Stimulated activated CD8-positive, alpha-beta memory T cell treated with anti-CD3 and anti-CD28 coated beads, Interleukin-7, amount 100 ng/mL, for 1 hour (primary cell): Measurements from ENCODE around the gene PCDHB5.
"Not testable (repeated sequence)": the region's sequence is repeated elsewhere in the genome, so short reads cannot be mapped to it uniquely, and the experiment has no call there.

Source experiments
- DNase-seq, 2 donors: peaks; one replicate each; pipeline ENCODE4 v3.0.0-alpha.2; 2020; ENCODE audit warnings: low read depth in 2 of 2

Gene PCDHB5

DNA sequence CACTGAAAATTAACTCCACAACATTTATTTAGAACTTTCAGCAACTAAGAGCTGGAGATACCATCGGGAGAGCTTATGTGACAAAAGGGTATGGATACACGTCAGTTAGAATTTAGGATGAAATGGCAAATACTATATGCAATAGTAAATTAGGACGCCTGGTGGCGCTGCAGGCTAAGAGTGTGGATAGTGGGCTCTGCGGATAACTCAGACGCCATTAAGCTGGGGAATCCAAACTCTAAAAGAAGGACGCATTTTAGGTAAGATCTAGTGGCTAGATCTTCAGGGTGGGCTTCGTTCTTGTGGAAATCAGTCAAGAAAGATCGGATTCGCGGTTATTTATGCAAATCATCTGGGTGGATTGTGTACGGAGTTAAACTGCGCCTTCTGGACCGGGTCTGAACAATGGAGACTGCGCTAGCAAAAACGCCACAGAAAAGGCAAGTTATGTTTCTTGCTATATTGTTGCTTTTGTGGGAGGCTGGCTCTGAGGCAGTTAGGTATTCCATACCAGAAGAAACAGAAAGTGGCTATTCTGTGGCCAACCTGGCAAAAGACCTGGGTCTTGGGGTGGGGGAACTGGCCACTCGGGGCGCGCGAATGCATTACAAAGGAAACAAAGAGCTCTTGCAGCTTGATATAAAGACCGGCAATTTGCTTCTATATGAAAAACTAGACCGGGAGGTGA is at the start of gene PCDHB5:
Gene PCDHB5 (plus strand): TSS at position 177 of the 688 bp plus-strand sequence. CDS start 229 bp downstream, at position 406.
- no peak for DNase-seq

DNA sequence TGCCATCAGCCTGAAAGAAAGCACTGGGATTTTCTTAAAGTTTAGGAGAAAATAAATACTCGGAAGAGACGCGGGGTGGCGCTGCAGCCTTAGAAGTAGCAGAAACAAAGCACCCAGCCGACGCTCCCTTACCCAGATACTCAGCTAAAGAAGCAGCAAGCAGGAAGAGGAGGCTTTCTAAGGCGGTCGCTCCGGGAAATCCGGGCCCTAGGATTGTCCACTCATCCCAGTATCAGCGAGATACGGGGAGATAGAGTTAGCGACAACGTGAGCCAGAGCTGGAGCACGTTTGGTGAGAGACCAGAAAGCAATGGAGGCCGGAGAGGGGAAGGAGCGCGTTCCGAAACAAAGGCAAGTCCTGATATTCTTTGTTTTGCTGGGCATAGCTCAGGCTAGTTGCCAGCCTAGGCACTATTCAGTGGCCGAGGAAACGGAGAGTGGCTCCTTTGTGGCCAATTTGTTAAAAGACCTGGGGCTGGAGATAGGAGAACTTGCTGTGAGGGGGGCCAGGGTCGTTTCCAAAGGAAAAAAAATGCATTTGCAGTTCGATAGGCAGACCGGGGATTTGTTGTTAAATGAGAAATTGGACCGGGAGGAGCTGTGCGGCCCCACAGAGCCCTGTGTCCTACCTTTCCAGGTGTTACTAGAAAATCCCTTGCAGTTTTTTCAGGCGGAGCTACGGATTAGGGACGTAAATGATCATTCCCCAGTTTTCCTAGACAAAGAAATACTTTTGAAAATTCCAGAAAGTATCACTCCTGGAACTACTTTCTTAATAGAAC is 40.3 kb upstream of the PCDHB5 start, which contains the start of gene PCDHB2:
Gene PCDHB2 (plus strand): TSS at position 135 of the 782 bp plus-strand sequence. CDS start 176 bp downstream, at position 311.
- DNase-seq, result no peak

DNA sequence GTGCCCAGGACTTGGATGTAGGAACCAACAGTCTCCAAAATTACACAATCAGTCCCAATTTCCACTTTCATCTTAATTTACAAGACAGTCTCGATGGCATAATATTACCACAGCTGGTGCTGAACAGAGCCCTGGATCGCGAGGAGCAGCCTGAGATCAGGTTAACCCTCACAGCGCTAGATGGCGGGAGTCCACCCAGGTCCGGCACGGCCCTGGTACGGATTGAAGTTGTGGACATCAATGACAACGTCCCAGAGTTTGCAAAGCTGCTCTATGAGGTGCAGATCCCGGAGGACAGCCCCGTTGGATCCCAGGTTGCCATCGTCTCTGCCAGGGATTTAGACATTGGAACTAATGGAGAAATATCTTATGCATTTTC is 39.8 kb upstream of the PCDHB5 start:
- DNase-seq, result no peak

DNA sequence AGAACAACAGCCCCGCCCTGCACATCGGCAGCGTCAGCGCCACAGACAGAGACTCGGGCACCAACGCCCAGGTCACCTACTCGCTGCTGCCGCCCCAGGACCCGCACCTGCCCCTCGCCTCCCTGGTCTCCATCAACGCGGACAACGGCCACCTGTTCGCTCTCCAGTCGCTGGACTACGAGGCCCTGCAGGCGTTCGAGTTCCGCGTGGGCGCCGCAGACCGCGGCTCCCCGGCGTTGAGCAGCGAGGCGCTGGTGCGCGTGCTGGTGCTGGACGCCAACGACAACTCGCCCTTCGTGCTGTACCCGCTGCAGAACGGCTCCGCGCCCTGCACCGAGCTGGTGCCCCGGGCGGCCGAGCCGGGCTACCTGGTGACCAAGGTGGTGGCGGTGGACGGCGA is 38.8 kb upstream of the PCDHB5 start:
- not testable (repeated sequence) for DNase-seq

DNA sequence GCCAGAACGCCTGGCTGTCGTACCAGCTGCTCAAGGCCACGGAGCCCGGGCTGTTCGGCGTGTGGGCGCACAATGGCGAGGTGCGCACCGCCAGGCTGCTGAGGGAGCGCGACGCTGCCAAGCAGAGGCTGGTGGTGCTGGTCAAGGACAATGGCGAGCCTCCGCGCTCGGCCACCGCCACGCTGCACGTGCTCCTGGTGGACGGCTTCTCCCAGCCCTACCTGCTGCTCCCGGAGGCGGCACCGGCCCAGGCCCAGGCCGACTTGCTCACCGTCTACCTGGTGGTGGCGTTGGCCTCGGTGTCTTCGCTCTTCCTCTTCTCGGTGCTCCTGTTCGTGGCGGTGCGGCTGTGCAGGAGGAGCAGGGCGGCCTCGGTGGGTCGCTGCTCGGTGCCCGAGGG is 38.4 kb upstream of the PCDHB5 start:
- DNase-seq, result not testable (repeated sequence)

DNA sequence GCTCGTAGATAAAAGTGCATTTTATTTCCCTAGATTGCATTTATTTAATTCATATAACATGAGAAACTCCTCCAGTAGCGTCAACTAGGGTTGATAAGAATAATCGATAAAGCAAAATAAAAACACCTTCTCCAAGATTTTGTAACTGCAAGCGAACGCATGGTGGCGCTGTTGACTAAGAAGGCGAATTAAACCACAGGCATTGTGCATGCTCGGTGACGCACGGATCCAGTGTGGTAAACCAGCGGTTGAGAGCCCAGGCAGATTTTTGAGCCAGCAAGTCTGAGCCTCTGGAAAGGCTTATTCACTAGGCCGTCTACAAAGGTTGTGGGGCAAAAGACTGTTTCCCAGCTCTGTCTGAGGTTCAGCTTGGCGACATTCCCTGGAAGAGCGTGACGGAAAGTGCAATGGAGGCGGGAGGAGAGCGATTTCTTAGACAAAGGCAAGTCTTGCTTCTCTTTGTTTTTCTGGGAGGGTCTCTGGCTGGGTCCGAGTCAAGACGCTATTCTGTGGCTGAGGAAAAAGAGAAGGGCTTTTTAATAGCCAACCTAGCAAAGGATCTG is 34.7 kb upstream of the PCDHB5 start, which contains the start of gene PCDHB3:
Gene PCDHB3 (plus strand): TSS at position 231 of the 563 bp plus-strand sequence. CDS start 177 bp downstream, at position 408.
- no peak for DNase-seq

DNA sequence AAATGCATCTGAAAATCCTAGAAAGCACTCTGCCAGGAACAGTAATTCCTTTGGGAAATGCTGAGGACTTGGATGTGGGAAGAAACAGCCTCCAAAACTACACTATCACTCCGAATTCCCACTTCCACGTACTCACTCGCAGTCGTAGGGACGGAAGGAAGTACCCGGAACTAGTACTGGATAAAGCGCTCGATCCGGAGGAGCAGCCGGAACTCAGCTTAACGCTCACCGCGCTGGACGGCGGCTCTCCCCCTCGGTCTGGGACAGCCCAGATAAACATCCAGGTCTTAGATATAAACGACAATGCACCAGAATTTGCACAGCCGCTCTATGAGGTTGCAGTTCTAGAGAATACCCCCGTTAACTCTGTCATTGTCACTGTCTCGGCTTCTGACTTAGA is 33.9 kb upstream of the PCDHB5 start:
- DNase-seq, result no peak

DNA sequence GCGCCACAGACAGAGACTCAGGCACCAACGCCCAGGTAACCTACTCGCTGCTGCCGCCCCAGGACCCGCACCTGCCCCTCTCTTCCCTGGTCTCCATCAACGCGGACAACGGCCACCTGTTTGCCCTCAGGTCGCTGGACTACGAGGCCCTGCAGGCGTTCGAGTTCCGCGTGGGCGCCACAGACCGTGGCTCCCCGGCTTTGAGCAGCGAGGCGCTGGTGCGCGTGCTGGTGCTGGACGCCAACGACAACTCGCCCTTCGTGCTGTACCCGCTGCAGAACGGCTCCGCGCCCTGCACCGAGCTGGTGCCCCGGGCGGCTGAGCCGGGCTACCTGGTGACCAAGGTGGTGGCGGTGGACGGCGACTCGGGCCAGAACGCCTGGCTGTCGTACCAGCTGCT is 32.9 kb upstream of the PCDHB5 start:
- not testable (repeated sequence) for DNase-seq

DNA sequence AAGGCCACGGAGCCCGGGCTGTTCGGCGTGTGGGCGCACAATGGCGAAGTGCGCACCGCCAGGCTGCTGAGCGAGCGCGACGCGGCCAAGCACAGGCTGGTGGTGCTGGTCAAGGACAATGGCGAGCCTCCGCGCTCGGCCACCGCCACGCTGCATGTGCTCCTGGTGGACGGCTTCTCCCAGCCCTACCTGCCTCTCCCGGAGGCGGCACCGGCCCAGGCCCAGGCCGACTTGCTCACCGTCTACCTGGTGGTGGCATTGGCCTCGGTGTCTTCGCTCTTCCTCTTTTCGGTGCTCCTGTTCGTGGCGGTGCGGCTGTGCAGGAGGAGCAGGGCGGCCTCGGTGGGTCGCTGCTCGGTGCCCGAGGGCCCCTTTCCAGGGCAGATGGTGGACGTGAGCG is 32.5 kb upstream of the PCDHB5 start:
- DNase-seq, result not testable (repeated sequence)

DNA sequence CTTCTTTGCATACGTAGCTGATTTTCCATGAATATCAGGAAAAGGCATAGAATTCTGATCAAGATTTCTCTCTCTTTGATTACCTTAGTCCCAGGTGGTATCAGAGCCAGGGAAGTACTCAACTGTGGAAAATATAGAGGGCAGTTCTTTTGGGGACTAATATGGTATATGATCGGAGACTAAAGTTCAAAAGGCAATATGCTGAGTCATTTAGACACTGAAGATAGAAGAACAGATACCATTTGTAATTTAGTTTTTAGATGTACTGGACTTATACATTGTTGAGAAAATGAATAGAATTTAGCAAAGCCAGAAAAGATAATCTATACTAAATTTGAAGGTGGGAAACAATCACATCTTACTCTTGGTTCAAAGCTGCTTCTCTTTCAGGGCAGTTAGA is 29.7 kb upstream of the PCDHB5 start:
- DNase-seq, result no peak

DNA sequence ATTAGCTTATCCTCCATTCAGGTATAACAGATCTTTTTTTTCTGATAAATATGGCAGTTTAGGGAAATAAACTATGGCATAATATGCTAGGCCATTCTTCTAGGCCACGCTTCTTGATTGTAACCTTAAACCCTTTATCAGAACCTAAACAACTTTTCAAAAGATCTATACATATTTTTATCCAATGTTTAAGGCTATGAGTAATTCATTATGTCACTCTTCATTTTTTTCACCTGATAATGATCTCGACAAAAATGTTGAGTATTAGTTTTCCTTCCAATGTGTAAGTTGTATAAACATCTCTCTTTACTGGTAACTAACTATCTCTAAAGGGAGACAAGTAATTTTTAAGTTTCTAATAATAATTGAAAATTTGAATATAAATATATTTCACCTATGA is 15.8 kb upstream of the PCDHB5 start:
- DNase-seq, result no peak

DNA sequence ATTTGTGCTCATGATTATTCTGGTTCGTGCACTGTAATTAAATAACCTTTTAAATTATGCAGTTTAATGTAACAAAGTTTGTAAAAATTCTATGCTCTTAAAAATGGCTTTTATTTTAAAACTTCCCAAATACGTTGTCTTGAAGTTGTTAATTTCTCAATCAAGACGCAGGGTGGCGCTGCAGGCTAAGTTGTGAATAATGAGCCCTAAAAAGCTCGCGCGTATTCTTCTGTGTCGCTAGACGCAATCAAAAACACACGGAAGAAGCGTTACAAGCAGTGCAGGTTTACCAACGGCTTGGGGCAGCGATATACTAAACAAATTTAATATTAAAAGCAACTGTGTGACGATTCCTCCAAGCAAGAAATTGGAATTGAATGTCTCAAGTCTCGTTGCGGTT is 13.4 kb upstream of the PCDHB5 start, which contains the start of gene PCDHB4:
Gene PCDHB4 (plus strand): TSS at position 256 of the 400 bp plus-strand sequence. CDS start 181 bp downstream, outside the sequence.
- no peak for DNase-seq

DNA sequence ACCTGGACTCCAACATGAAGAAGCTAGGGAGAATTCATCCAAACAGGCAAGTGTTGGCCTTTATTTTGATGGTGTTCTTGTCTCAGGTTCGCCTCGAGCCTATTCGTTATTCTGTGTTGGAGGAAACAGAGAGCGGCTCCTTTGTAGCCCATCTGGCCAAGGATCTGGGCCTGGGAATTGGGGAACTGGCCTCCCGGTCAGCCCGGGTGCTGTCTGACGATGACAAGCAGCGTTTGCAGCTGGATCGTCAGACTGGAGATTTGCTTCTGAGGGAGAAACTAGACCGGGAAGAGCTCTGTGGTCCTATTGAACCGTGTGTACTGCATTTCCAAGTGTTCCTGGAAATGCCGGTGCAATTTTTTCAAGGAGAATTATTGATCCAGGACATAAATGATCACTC is 13.0 kb upstream of the PCDHB5 start:
- no peak for DNase-seq

DNA sequence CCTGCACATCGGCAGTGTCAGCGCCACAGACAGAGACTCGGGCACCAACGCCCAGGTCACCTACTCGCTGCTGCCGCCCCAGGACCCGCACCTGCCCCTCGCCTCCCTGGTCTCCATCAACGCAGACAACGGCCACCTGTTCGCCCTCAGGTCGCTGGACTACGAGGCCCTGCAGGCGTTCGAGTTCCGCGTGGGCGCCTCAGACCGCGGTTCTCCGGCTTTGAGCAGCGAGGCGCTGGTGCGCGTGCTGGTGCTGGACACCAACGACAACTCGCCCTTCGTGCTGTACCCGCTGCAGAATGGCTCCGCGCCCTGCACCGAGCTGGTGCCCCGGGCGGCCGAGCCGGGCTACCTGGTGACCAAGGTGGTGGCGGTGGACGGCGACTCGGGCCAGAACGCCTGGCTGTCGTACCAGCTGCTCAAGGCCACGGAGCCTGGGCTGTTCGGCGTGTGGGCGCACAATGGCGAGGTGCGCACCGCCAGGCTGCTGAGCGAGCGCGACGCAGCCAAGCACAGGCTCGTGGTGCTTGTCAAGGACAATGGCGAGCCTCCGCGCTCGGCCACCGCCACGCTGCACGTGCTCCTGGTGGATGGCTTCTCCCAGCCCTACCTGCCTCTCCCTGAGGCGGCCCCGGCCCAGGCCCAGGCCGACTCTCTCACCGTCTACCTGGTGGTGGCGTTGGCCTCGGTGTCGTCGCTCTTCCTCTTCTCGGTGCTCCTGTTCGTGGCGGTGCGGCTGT is 11.4 kb upstream of the PCDHB5 start:
- DNase-seq, result not testable (repeated sequence)

DNA sequence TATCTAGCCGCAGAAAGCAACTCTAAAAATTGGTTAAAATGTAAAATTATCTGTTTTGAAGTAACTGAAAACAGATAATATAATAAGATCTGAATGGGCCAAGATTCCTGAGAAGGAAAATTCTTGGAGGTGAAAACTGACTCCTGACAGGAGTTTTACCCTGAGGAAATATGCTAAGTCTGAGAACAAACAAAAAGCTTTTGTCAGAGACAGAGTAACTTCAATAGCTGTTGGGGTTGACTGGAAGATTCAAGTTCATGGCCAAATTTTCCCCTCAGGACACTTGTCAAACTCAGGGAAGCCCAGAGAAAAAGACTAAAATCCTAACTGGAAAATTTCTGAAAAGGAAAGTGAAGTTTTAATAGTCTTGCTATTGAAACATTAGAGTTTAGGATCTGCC is 7.7 kb upstream of the PCDHB5 start:
- DNase-seq, result no peak

DNA sequence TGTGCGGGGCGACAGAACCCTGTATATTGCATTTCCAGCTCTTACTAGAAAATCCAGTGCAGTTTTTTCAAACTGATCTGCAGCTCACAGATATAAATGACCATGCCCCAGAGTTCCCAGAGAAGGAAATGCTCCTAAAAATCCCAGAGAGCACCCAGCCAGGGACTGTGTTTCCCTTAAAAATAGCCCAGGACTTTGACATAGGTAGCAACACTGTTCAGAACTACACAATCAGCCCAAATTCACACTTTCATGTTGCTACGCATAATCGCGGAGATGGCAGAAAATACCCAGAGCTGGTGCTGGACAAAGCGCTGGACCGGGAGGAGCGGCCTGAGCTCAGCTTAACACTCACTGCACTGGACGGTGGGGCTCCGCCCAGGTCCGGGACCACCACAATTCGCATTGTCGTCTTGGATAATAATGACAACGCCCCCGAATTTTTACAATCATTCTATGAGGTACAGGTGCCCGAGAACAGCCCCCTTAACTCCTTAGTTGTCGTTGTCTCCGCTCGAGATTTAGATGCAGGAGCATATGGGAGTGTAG is 786 bp downstream of the PCDHB5 start:
- no peak for DNase-seq

DNA sequence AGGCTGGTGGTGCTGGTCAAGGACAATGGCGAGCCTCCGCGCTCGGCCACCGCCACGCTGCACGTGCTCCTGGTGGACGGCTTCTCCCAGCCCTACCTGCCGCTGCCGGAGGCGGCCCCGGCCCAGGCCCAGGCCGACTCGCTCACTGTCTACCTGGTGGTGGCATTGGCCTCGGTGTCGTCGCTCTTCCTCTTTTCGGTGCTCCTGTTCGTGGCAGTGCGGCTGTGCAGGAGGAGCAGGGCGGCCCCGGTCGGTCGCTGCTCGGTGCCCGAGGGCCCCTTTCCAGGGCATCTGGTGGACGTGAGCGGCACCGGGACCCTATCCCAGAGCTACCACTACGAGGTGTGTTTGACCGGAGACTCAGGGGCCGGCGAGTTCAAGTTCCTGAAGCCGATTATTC is 2.3 kb downstream of the PCDHB5 start:
- not testable (repeated sequence) for DNase-seq

DNA sequence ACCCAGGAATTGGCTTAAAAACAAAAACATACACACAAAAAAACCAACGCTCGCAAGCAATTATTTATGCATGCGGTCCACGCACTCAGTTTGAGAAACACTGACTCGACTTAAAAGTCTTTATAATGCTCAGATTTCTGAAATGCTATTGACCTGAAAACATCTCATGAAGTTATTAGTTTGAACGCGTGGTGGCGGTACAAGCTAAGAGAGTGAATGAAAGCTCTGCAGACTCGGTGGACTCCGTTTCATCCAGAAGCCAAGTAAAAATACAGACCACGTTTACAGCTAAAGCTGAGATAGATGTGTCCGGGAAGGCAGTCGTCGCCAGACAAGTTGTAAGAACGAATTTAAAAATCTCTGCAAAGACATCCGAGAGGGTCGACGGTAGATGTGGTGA is 14.8 kb downstream of the PCDHB5 start, which contains the start of gene PCDHB6:
Gene PCDHB6 (plus strand): TSS at position 246 of the 400 bp plus-strand sequence. CDS start 201 bp downstream, outside the sequence.
- DNase-seq, result no peak

DNA sequence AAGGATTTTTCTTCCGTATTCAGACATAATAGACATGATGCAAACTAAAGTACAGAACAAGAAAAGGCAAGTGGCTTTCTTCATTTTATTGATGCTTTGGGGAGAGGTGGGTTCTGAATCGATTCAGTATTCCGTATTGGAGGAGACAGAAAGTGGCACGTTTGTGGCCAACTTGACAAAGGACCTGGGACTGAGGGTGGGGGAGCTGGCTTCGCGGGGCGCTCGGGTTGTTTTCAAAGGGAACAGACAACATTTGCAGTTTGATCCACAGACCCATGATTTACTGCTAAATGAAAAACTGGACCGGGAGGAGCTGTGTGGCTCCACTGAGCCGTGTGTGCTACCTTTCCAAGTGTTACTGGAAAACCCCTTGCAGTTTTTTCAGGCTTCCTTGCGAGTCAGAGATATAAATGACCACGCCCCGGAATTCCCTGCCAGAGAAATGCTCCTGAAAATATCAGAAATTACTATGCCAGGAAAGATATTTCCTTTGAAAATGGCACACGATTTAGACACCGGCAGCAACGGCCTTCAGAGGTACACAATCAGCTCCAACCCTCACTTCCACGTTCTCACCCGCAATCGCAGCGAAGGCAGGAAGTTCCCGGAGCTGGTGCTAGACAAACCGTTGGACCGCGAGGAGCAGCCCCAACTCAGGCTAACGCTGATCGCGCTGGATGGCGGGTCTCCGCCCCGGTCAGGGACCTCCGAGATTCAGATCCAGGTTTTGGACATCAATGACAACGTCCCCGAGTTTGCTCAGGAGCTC is 15.4 kb downstream of the PCDHB5 start:
- no peak for DNase-seq

DNA sequence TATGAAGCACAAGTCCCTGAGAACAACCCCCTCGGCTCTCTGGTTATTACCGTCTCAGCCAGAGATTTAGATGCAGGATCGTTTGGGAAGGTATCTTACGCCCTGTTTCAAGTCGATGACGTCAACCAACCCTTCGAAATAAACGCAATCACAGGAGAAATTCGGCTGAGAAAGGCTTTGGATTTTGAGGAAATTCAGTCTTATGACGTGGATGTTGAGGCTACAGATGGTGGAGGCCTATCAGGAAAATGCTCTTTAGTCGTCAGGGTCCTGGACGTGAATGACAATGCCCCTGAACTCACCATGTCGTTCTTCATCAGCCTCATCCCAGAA is 16.0 kb downstream of the PCDHB5 start:
- no peak for DNase-seq

DNA sequence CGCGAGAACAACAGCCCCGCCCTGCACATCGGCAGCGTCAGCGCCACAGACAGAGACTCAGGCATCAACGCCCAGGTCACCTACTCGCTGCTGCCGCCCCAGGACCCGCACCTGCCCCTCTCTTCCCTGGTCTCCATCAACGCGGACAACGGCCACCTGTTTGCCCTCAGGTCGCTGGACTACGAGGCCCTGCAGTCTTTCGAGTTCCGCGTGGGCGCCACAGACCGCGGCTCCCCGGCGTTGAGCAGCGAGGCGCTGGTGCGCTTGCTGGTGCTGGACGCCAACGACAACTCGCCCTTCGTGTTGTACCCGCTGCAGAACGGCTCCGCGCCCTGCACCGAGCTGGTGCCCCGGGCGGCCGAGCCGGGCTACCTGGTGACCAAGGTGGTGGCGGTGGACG is 16.6 kb downstream of the PCDHB5 start:
- not testable (repeated sequence) for DNase-seq
